Esophagus (tissue), 2 donors: ENCODE data around the gene SLC52A3. TPM values are rescaled to one million over a fixed set of nuclear protein-coding genes. Genes with fewer than 3 reads are reported as not detected.

ENCODE experiments used
- H3K27ac ChIP-seq, 2 donors: one replicate each; pipeline ENCODE4 v1.5.1; 2013; ENCODE audit warnings: low read depth in 2 of 2, mild to moderate bottlenecking in 2 of 2, inconsistent platforms in 1 of 2, low read length in 1 of 2, moderate library complexity in 1 of 2
- H3K27me3 ChIP-seq, 2 donors: one replicate each; pipeline ENCODE4 v1.6.1; 2013; ENCODE audit warnings: low read length in 2 of 2, control low read depth in 1 of 2, mild to moderate bottlenecking in 1 of 2; ENCODE audit not compliant: insufficient read depth in 2 of 2, control insufficient read depth in 1 of 2
- H3K36me3 ChIP-seq, 2 donors: one replicate each; pipeline ENCODE4 v1.6.1; 2013; ENCODE audit warnings: low read length in 1 of 2; ENCODE audit not compliant: control insufficient read depth in 2 of 2, insufficient read depth in 2 of 2
- H3K4me1 ChIP-seq, 2 donors: one replicate each; pipeline ENCODE4 v1.6.1; 2013; ENCODE audit warnings: low read length in 1 of 2; ENCODE audit not compliant: control insufficient read depth in 2 of 2, insufficient read depth in 2 of 2
- H3K4me3 ChIP-seq, 2 donors: one replicate each; pipeline ENCODE4 v1.5.1; 2013; ENCODE audit warnings: low read length in 2 of 2, mild to moderate bottlenecking in 2 of 2, low read depth in 1 of 2, moderate library complexity in 1 of 2
- H3K9me3 ChIP-seq, 2 donors: one replicate each; pipeline ENCODE4 v1.6.1; 2013; ENCODE audit warnings: mild to moderate bottlenecking in 2 of 2, low read depth in 1 of 2, low read length in 1 of 2, moderate library complexity in 1 of 2; ENCODE audit not compliant: control insufficient read depth in 2 of 2, insufficient read depth in 1 of 2
- WGBS, 2 donors: extraction: QIAGEN DNeasy Blood & Tissue Kit; methylation state at CpG; one replicate each; pipeline ENCODE4 v1.1.7; 2013; 5-methylcytosine and 5-hydroxymethylcytosine counted together
- polyA plus RNA-seq, 2 donors: library from polyadenylated mRNA; stranded (reverse); fragments of 200-250 nt; gene quantifications; one replicate each; pipeline ENCODE4 v1.2.3, GENCODE V29; 2013
- donor health status: healthy with polysubstance abuse.
- donor health status: Bipolar disorder and iron deficiency.

Gene SLC52A3
- polyA plus RNA-seq, 2 donors: 4.9 to 5.6 TPM

- peaks cover 0 to 4% of the 10 kb centered on the region in 2 donors for H3K4me1 ChIP-seq
- H3K27me3 ChIP-seq: no peaks in the 10 kb centered on the region
- H3K27ac ChIP-seq: no peak overlapping the region
- H3K36me3 ChIP-seq: no peaks in the 10 kb centered on the region
- H3K4me3 ChIP-seq: no peak overlapping the region
- peaks cover 0 to 8% of the 10 kb centered on the region in 2 donors for H3K9me3 ChIP-seq
- WGBS, 2 donors: 44 to 48% methylated on average over 7 of the region's 7 CpGs
Observed at GRCh38 chr20:740162-740561, 28.1 kb downstream of the SLC52A3 start.

DNA sequence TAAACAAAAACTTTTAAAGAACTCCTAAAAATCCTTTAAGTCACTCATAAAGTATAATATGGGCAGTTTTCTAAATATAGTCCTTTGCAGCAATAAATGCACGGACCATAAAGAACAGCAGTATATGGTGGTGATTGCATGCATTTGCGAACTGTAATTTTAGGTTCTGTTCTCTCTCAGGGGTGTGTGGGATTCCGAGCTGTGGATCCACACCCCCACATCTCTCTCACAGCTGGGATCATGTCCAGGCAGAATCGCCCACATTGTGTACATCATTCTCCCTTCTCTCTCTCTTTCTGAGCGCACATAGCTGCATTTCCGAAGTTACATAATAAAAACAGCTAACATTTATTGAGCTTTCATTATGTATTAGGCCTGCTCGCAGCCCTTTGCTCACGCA is 28.6 kb downstream of the SLC52A3 start:
- H3K9me3 ChIP-seq: peaks cover 0 to 8% of the 10 kb centered on the region in 2 donors
- 68 to 77% methylated on average over 8 of the region's 8 CpGs for WGBS, 2 donors

GRCh38 chr20:733861-734260 is 34.4 kb downstream of the SLC52A3 start:
- peaks cover 0 to 3% of the 10 kb centered on the region in 2 donors for H3K27me3 ChIP-seq
- H3K9me3 ChIP-seq: peaks cover 0 to 4% of the 10 kb centered on the region in 2 donors
- no peak overlapping the region for H3K27ac ChIP-seq
- no peaks in the 10 kb centered on the region for H3K36me3 ChIP-seq
- 57 to 62% methylated on average over 7 of the region's 7 CpGs for WGBS, 2 donors
- H3K4me1 ChIP-seq: no peaks in the 10 kb centered on the region
- H3K4me3 ChIP-seq: no peak overlapping the region

More for the DNA sequence above, 28.6 kb downstream of the SLC52A3 start:
- Histone ChIP-seq H3K4me3 (no peak overlapping the region), H3K27me3 (no peaks in the 10 kb centered on the region), H3K36me3 (no peaks in the 10 kb centered on the region), H3K27ac (peak overlapping the region in 1 of 2 donors; percentile 38), H3K4me1 (peaks cover 0 to 4% of the 10 kb centered on the region in 2 donors)

- Histone ChIP-seq H3K27me3 (peaks cover 0 to 8% of the 10 kb centered on the region in 2 donors), H3K9me3 (peaks cover 0 to 4% of the 10 kb centered on the region in 2 donors), H3K4me3 (no peak overlapping the region), H3K36me3 (no peaks in the 10 kb centered on the region), H3K4me1 (no peaks in the 10 kb centered on the region), H3K27ac (no peak overlapping the region)
- WGBS, 2 donors: 78 to 79% methylated on average over 3 of the region's 3 CpGs
Observed at GRCh38 chr20:732727-733126, 35.6 kb downstream of the SLC52A3 start.

DNA sequence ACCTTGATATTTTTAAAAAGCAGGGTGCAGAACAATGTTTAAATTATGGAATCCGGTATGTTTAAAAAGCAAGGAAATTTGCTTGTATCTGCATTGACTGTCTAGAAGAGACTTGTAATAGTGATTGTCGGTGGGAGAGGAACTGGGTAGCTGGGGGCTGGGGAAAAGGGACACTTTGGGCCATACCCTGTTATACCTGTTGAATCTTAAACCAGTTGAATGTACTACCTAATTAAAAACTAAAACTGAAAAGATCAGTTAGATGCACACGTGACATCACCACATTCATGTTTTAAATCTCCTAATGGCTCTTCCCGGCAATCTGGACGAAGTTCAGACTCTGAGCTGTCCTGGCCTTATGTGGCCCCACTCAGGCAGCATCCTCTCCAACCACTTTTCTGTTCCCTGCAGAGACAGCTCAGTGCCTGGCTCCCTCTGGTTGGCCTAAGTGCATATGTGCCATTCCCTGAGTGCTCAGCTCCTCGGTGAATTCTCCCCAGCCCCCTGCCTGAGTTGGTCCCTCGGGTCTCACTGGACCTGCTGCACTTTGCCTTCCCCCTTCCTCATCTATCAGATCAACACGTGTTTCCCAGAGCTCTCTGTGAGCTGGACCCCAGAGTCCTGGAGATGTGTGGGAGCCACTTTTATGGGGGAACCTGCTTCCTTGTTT is 36.3 kb downstream of the SLC52A3 start:
- H3K27me3 ChIP-seq: peaks cover 0 to 8% of the 10 kb centered on the region in 2 donors
- no peak overlapping the region for H3K27ac ChIP-seq
- no peak overlapping the region for H3K4me3 ChIP-seq
- no peaks in the 10 kb centered on the region for H3K36me3 ChIP-seq
- no peaks in the 10 kb centered on the region for H3K4me1 ChIP-seq
- 65 to 68% methylated on average over 8 of the region's 8 CpGs for WGBS, 2 donors
- peaks cover 0 to 4% of the 10 kb centered on the region in 2 donors for H3K9me3 ChIP-seq

DNA sequence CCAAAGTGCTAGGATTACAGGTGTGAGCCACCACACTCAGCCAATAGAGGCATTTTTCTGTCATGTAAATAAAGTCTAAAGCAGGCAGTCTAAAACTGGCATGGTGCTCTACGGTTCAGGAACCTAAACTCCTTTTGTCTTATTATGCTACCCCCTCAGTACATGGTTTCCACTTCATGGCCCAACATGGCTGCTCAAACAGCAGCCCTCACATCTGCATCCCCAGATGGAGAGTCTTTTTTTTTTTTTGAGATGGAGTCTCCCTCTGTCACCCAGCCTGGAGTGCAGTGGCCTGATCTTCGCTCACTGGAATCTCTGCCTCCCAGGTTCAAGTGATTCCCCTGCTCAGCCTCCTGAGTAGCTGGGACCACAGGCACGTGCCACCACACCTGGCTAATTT is 38.3 kb downstream of the SLC52A3 start:
- 91 to 93% methylated on average over 3 of the region's 3 CpGs for WGBS, 2 donors
- H3K4me3 ChIP-seq: no peak overlapping the region
- peaks cover 0 to 8% of the 10 kb centered on the region in 2 donors for H3K27me3 ChIP-seq
- no peaks in the 10 kb centered on the region for H3K36me3 ChIP-seq
- H3K9me3 ChIP-seq: peaks cover 0 to 4% of the 10 kb centered on the region in 2 donors
- no peaks in the 10 kb centered on the region for H3K4me1 ChIP-seq
- H3K27ac ChIP-seq: no peak overlapping the region

DNA sequence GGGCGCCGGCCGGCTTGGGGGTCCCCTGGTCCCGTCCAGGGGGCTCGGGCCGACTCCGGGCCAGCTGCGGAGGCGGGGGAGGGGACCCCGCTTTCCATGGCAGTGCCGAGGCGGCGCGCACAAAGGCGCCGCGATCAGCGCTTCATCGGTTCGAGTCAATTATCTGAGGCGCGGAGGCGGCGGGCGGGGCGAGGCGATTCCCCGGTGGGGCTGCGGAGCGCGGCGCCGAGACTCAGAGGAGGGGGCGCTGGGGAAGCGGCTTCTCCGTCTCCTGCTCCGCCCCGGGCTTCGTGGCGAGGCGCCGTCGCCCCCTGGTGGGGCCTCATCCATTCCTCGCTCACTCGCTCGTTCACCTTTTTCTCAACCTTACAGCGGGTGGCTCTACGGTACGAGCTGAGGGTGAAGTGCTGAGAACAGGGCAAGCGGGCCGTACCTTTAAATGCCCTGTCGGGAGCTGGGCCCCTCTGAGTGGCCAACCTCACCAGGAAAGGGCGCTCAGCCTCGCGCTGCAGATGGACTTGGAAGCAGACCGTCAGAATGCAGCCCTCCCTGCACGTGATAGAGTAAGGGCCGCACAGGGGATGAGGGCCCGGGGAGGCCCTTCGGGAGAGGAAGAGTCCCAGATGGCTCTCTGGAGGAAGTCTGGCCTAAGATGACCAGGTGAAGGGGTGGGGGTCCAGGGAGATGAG is 39.9 kb downstream of the SLC52A3 start:
- Histone ChIP-seq H3K4me1 (no peaks in the 10 kb centered on the region), H3K4me3 (peak overlapping the region in 1 of 2 donors; percentile 35), H3K36me3 (no peaks in the 10 kb centered on the region), H3K9me3 (peaks cover 0 to 4% of the 10 kb centered on the region in 2 donors), H3K27me3 (peaks cover 0 to 8% of the 10 kb centered on the region in 2 donors), H3K27ac (no peak overlapping the region)
- WGBS, 2 donors: 2 to 3% methylated on average over 57 to 60 of the region's 60 CpGs

GRCh38 chr20:726160-726559 is 42.1 kb downstream of the SLC52A3 start:
- peaks cover 0 to 10% of the 10 kb centered on the region in 2 donors for H3K27me3 ChIP-seq
- H3K4me3 ChIP-seq: no peak overlapping the region
- H3K9me3 ChIP-seq: peaks cover 0 to 6% of the 10 kb centered on the region in 2 donors
- 67 to 75% methylated on average over 4 of the region's 4 CpGs for WGBS, 2 donors
- H3K36me3 ChIP-seq: no peaks in the 10 kb centered on the region
- H3K4me1 ChIP-seq: no peaks in the 10 kb centered on the region
- no peak overlapping the region for H3K27ac ChIP-seq

DNA sequence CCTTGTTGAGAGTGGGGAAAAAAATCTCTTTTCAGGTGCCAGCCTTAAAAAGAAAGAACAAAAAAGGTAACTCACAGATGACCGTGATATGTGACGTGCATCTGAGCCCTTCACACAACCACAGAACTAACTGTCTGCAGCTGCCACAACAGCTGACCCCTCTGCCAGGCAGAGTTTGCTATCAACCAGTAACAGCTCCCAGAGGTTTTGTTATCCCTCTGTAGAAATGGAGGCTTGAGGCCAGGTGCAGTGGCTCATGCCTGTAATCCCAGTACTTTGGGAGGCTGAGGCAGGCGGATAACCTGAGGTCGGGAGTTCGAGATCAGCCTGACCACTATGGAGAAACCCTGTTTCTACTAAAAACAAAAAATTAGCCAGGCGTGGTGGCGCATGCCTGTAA is 42.8 kb downstream of the SLC52A3 start:
- H3K36me3 ChIP-seq: no peaks in the 10 kb centered on the region
- H3K4me3 ChIP-seq: no peak overlapping the region
- no peaks in the 10 kb centered on the region for H3K4me1 ChIP-seq
- WGBS, 2 donors: 87 to 89% methylated on average over 7 of the region's 7 CpGs
- no peak overlapping the region for H3K27ac ChIP-seq
- peaks cover 0 to 6% of the 10 kb centered on the region in 2 donors for H3K9me3 ChIP-seq
- H3K27me3 ChIP-seq: peaks cover 0 to 10% of the 10 kb centered on the region in 2 donors
